Measurements from ENCODE around the gene TMEM239.

DNA sequence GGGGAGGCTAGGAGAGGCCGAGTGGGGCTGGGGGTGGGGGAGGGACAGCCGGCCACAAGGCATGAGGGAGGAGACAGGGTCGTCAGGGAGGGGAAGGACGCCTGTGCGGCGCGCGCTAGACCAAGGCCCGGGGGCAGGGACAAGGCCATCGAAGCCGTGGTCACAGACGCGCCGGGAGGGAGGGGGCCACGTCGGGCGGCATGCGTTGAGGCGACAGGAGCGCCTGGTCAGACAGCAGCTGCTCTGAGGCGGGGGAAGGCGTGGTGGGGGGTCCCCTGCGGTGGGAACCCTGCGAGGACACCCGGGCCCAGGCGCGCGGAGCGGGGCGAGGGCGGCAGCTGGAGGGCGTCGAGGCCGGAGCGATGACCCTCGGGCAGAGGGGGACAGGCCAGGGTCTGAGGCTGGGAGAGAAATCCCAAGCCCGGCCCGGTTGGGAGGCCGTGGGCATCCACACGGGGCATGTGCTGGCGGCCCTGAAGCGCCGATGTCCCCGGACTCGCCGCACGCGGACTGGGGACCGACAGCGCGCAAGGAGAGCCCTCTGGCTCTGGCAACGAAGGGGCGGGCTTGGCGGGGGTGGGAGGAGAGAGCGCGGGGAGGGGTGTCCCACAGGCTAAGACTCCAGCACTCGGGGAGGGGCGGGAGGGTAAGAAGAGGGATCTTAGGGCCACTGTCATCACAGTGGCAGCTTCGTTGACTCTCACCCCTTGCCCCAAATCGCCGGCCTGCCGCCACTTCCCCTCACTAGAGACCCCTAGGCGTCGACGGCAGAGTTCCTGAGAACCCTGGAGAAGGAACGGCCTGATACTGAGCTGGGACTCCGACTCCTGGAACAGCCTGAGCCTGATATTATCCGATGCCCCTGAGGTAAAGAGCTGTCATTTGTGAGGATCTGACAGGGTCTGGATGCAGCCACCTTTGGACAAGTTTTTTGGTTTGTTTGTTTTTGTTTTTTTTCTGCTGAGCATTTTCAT is 5.0 kb downstream of the TMEM239 start:
- TF ChIP-seq, protein P1, sequence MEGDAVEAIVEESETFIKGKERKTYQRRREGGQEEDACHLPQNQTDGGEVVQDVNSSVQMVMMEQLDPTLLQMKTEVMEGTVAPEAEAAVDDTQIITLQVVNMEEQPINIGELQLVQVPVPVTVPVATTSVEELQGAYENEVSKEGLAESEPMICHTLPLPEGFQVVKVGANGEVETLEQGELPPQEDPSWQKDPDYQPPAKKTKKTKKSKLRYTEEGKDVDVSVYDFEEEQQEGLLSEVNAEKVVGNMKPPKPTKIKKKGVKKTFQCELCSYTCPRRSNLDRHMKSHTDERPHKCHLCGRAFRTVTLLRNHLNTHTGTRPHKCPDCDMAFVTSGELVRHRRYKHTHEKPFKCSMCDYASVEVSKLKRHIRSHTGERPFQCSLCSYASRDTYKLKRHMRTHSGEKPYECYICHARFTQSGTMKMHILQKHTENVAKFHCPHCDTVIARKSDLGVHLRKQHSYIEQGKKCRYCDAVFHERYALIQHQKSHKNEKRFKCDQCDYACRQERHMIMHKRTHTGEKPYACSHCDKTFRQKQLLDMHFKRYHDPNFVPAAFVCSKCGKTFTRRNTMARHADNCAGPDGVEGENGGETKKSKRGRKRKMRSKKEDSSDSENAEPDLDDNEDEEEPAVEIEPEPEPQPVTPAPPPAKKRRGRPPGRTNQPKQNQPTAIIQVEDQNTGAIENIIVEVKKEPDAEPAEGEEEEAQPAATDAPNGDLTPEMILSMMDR (IDR thresholded peaks at IDR 0.05 in 4 of 5, conservative IDR thresholded peaks at IDR 0.05 in 1 of 5), result no peak
- TF ChIP-seq POLR2A (IDR thresholded peaks at IDR 0.05), result no peak
